Endothelial cell of umbilical vein (primary cell): Measurements from ENCODE around the gene ARMH3.

ENCODE experiments used
- CTCF ChIP-seq, 2 donors: IDR thresholded peaks; 1 replicate in 1 of 2; 2 replicates in 1 of 2; pipeline ENCODE4 v1.5.1; 2011; ENCODE audit warnings: low read length in 2 of 2, mild to moderate bottlenecking in 2 of 2, moderate library complexity in 2 of 2, control low read depth in 1 of 2, inconsistent platforms in 1 of 2, low read depth in 1 of 2; ENCODE audit not compliant: insufficient read depth in 1 of 2; ENCODE audit errors: extremely low read depth in 1 of 2
- EZH2 ChIP-seq: IDR thresholded peaks from 2 replicates; pipeline ENCODE4 v1.6.1; 2012; ENCODE audit warnings: borderline replicate concordance, low read depth, mild to moderate bottlenecking, moderate library complexity, low read length, inconsistent platforms; ENCODE audit not compliant: severe bottlenecking
- FOS ChIP-seq: IDR thresholded peaks from 2 replicates; pipeline ENCODE4 v1.6.1; 2011; ENCODE audit warnings: mild to moderate bottlenecking, low read length, moderate library complexity, borderline replicate concordance; ENCODE audit not compliant: insufficient read depth
- JUN ChIP-seq: IDR thresholded peaks from 2 replicates; pipeline ENCODE4 v1.6.1; 2011; ENCODE audit warnings: borderline replicate concordance, low read depth; ENCODE audit not compliant: insufficient read length, insufficient read depth
- MAX ChIP-seq: IDR thresholded peaks from 2 replicates; pipeline ENCODE4 v1.6.1; 2011; ENCODE audit not compliant: insufficient read depth, insufficient read length
- MYC ChIP-seq: IDR thresholded peaks from one replicate; pipeline ENCODE4 v1.6.1; 2011; ENCODE audit warnings: mild to moderate bottlenecking, low read depth, low read length
- POLR2A ChIP-seq: IDR thresholded peaks from 2 replicates; pipeline ENCODE4 v1.6.1; 2012; ENCODE audit warnings: low read depth, mild to moderate bottlenecking, control low read depth, low read length
- POLR2AphosphoS5 ChIP-seq: IDR thresholded peaks from 2 replicates; pipeline ENCODE4 v1.6.1; 2012; ENCODE audit warnings: low read depth, mild to moderate bottlenecking, control low read depth, low read length, moderate library complexity; ENCODE audit not compliant: insufficient read depth

GRCh38 chr10:101969412-101969922, 86.5 kb downstream of the ARMH3 start:
- TF ChIP-seq CTCF (IDR thresholded peaks at IDR 0.05; ENCODE audit: extremely low read depth in 1 of 2, insufficient read depth in 1 of 2, low read depth in 1 of 2, low read length in 2 of 2), result no peak
- TF ChIP-seq POLR2A, result no peak
- no peak for TF ChIP-seq JUN
- TF ChIP-seq MYC, result no peak
- no peak for TF ChIP-seq POLR2AphosphoS5
- TF ChIP-seq EZH2, result no peak
- TF ChIP-seq MAX, result no peak
- TF ChIP-seq FOS, result no peak
